Measurements from ENCODE around the gene TCF7L2. TPM values are rescaled to one million over a fixed set of nuclear protein-coding genes. Genes with fewer than 3 reads are reported as not detected.

TCF7L2 gene
- total RNA-seq, 1 donor from 2014 or later: 52.5 TPM

GRCh38 chr10:113142601-113143362 lies 192.7 kb downstream of the TCF7L2 start:
- DNase-seq (ENCODE audit: low spot score): no peak

- DNase-seq (ENCODE audit: low spot score): no peak
Observed at GRCh38 chr10:113144576-113144975, 194.5 kb downstream of the TCF7L2 start.

- DNase-seq (ENCODE audit: low spot score): no peak
Observed at GRCh38 chr10:113148071-113148825, 198.2 kb downstream of the TCF7L2 start.

GRCh38 chr10:113148901-113149300 lies 198.9 kb downstream of the TCF7L2 start:
- DNase-seq (ENCODE audit: low spot score): no peak

- DNase-seq (ENCODE audit: low spot score): no peak
Observed at GRCh38 chr10:113149626-113150025, 199.6 kb downstream of the TCF7L2 start.

- DNase-seq (ENCODE audit: low spot score): no peak
Observed at GRCh38 chr10:113151190-113151666, 201.2 kb downstream of the TCF7L2 start.

- DNase-seq (ENCODE audit: low spot score): no peak
Observed at GRCh38 chr10:113153493-113154102, 203.6 kb downstream of the TCF7L2 start.

- DNase-seq (ENCODE audit: low spot score): no peak
Observed at GRCh38 chr10:113157441-113157840, 207.4 kb downstream of the TCF7L2 start.

GRCh38 chr10:113158183-113158582 lies 208.1 kb downstream of the TCF7L2 start:
- no peak for DNase-seq (ENCODE audit: low spot score)

GRCh38 chr10:113159563-113159962 lies 209.5 kb downstream of the TCF7L2 start:
- no peak for DNase-seq (ENCODE audit: low spot score)

- DNase-seq (ENCODE audit: low spot score): no peak
Observed at GRCh38 chr10:113160641-113161040, 210.6 kb downstream of the TCF7L2 start.

- no peak for DNase-seq (ENCODE audit: low spot score)
Observed at GRCh38 chr10:113161066-113161465, 211.0 kb downstream of the TCF7L2 start.

- DNase-seq (ENCODE audit: low spot score): no peak
Observed at GRCh38 chr10:113162960-113163359, 212.9 kb downstream of the TCF7L2 start.

GRCh38 chr10:113165673-113166072 lies 215.6 kb downstream of the TCF7L2 start:
- no peak for DNase-seq (ENCODE audit: low spot score)

- no peak for DNase-seq (ENCODE audit: low spot score)
Observed at GRCh38 chr10:113167702-113168101, 217.7 kb downstream of the TCF7L2 start.

GRCh38 chr10:113168584-113168983 lies 218.5 kb downstream of the TCF7L2 start:
- DNase-seq (ENCODE audit: low spot score): no peak

GRCh38 chr10:113169111-113169510 lies 219.1 kb downstream of the TCF7L2 start:
- no peak for DNase-seq (ENCODE audit: low spot score)

- DNase-seq (ENCODE audit: low spot score): no peak
Observed at GRCh38 chr10:113169853-113170460, 219.9 kb downstream of the TCF7L2 start.

GRCh38 chr10:113171662-113172061 lies 221.6 kb downstream of the TCF7L2 start:
- DNase-seq (ENCODE audit: low spot score): no peak

- DNase-seq (ENCODE audit: low spot score): no peak
Observed at GRCh38 chr10:113175176-113175575, 225.1 kb downstream of the TCF7L2 start.

GRCh38 chr10:113175756-113176651 lies 226.0 kb downstream of the TCF7L2 start:
- no peak for DNase-seq (ENCODE audit: low spot score)
